HepG2 (cell line): ENCODE data around the gene GALK2. TPM values are rescaled to one million over a fixed set of nuclear protein-coding genes. Genes with fewer than 3 reads are reported as not detected.

ENCODE experiments used
- CHD2 ChIP-seq: IDR thresholded peaks from 2 replicates; pipeline ENCODE4 v1.6.1; 2011; ENCODE audit warnings: low read depth, low read length, improper control_type of control experiment
- HNRNPL ChIP-seq: fragments of 200-400 bp; formaldehyde crosslinking; IDR thresholded peaks from 2 replicates; pipeline ENCODE4 v1.6.1; 2017; ENCODE audit warnings: mild to moderate bottlenecking, low read depth, low read length
- MXI1 ChIP-seq: IDR thresholded peaks from 3 replicates; pipeline ENCODE4 v1.6.1; 2012; ENCODE audit warnings: low read depth, low read length, inconsistent platforms, borderline replicate concordance
- NFKB2 ChIP-seq: sonication (generic); formaldehyde crosslinking; IDR thresholded peaks from 2 replicates; pipeline ENCODE4 v1.4.0; 2020; ENCODE audit warnings: missing genetic modification reagents, borderline replicate concordance
- POLR2G ChIP-seq: fragments of 200-400 bp; formaldehyde crosslinking; IDR thresholded peaks from 2 replicates; pipeline ENCODE4 v1.6.1; 2018; ENCODE audit warnings: mild to moderate bottlenecking, low read depth, low read length, moderate library complexity
- SAFB2 ChIP-seq: sonication (generic); formaldehyde crosslinking; IDR thresholded peaks from 2 replicates; pipeline ENCODE4 v1.5.1; 2020; ENCODE audit warnings: missing genetic modification reagents, low read depth, mild to moderate bottlenecking, borderline replicate concordance
- SIN3A ChIP-seq: IDR thresholded peaks from 2 replicates; pipeline ENCODE4 v1.6.1; 2011; ENCODE audit warnings: low read depth, mild to moderate bottlenecking, control low read depth, low read length, borderline replicate concordance
- SRY ChIP-seq: sonication (generic); formaldehyde crosslinking; IDR thresholded peaks from 2 replicates; pipeline ENCODE4 v1.8.0; 2022; ENCODE audit warnings: mild to moderate bottlenecking, missing genetic modification reagents
- TGIF2 ChIP-seq: IDR thresholded peaks from 2 replicates; pipeline ENCODE4 v1.6.1; 2016; ENCODE audit warnings: control low read depth, missing compliant biosample characterization
- ZFP36 ChIP-seq: fragments of 150-350 bp; IDR thresholded peaks from 2 replicates; pipeline ENCODE4 v1.6.1; 2018; ENCODE audit warnings: borderline replicate concordance, low read length, low read depth; ENCODE audit not compliant: partially characterized antibody
- ZNF224 ChIP-seq: sonication (generic); formaldehyde crosslinking; IDR thresholded peaks from 2 replicates; pipeline ENCODE4 v1.5.0; 2020; ENCODE audit warnings: mild to moderate bottlenecking, missing genetic modification reagents
- ZNF225 ChIP-seq: sonication (generic); formaldehyde crosslinking; IDR thresholded peaks from 2 replicates; pipeline ENCODE4 v1.4.0; 2020; ENCODE audit warnings: mild to moderate bottlenecking, missing genetic modification reagents
- ZNF367 ChIP-seq: sonication (generic); formaldehyde crosslinking; IDR thresholded peaks from 2 replicates; pipeline ENCODE4 v1.4.0; 2020; ENCODE audit warnings: missing genetic modification reagents, borderline replicate concordance
- ZNF572 ChIP-seq: sonication (generic); formaldehyde crosslinking; IDR thresholded peaks from 2 replicates; pipeline ENCODE4 v1.5.1; 2020; ENCODE audit warnings: mild to moderate bottlenecking, missing genetic modification reagents
- ZNF782 ChIP-seq: sonication (generic); formaldehyde crosslinking; IDR thresholded peaks from 2 replicates; pipeline ENCODE4 v1.4.0; 2020; ENCODE audit warnings: missing genetic modification reagents, mild to moderate bottlenecking, borderline replicate concordance
- ZNF790 ChIP-seq: sonication (generic); formaldehyde crosslinking; IDR thresholded peaks from 2 replicates; pipeline ENCODE4 v1.8.0; 2022; ENCODE audit warnings: missing genetic modification reagents, mild to moderate bottlenecking, borderline replicate concordance
- polyA plus RNA-seq, 8 experiments: library from polyadenylated mRNA; depleted of rRNA in 3 of 8; stranded (reverse) in 7 of 8; unstranded in 1 of 8; fragments of >200 nt; fragmentation: Illumina TruSeq in 4 of 8; extraction: Trizol in 4 of 8; gene quantifications; 2 replicates each; pipeline versions ENCODE4 v1.2.1 to v1.2.3, GENCODE V29; 2011 to 2016; ENCODE audit warnings: low read depth in 4 of 8, missing spikeins in 1 of 8, mixed read lengths in 1 of 8; ENCODE audit not compliant: insufficient read depth in 1 of 8
- total RNA-seq, 5 experiments: library from RNA; depleted of rRNA; stranded (reverse); fragments of >200 nt; fragmentation: Illumina TruSeq; extraction: Trizol; gene quantifications; 2 replicates each; pipeline ENCODE4 v1.2.3, GENCODE V29; 2016; ENCODE audit warnings: low read depth in 1 of 5
- TF ChIP-seq, protein P1 (sequence below): sonication (generic); formaldehyde crosslinking; IDR thresholded peaks from 2 replicates; pipeline ENCODE4 v1.5.0; 2020; ENCODE audit warnings: mild to moderate bottlenecking, missing genetic modification reagents
- TF ChIP-seq, protein P2 (sequence below): sonication (generic); formaldehyde crosslinking; IDR thresholded peaks from 2 replicates; pipeline ENCODE4 v1.5.0; 2020; ENCODE audit warnings: missing genetic modification reagents
- TF ChIP-seq, protein P3 (sequence below): sonication (generic); formaldehyde crosslinking; IDR thresholded peaks from 2 replicates; pipeline ENCODE4 v1.8.1; 2023; ENCODE audit warnings: missing genetic modification reagents, inconsistent platforms, borderline replicate concordance
- TF ChIP-seq, protein P4 (sequence below): IDR thresholded peaks from 2 replicates; pipeline ENCODE4 v1.6.1; 2016; ENCODE audit warnings: control low read depth
- TF ChIP-seq, protein P5 (sequence below): sonication (generic); formaldehyde crosslinking; IDR thresholded peaks from 2 replicates; pipeline ENCODE4 v1.5.1; 2020; ENCODE audit warnings: missing genetic modification reagents, mild to moderate bottlenecking, borderline replicate concordance

GALK2 gene
- total and polyA plus RNA-seq, 2 of the 13 experiments (the other 11 are each of a cell fraction or from before 2014, with no cell fraction given), result 17.6 to 32.8 TPM

DNA sequence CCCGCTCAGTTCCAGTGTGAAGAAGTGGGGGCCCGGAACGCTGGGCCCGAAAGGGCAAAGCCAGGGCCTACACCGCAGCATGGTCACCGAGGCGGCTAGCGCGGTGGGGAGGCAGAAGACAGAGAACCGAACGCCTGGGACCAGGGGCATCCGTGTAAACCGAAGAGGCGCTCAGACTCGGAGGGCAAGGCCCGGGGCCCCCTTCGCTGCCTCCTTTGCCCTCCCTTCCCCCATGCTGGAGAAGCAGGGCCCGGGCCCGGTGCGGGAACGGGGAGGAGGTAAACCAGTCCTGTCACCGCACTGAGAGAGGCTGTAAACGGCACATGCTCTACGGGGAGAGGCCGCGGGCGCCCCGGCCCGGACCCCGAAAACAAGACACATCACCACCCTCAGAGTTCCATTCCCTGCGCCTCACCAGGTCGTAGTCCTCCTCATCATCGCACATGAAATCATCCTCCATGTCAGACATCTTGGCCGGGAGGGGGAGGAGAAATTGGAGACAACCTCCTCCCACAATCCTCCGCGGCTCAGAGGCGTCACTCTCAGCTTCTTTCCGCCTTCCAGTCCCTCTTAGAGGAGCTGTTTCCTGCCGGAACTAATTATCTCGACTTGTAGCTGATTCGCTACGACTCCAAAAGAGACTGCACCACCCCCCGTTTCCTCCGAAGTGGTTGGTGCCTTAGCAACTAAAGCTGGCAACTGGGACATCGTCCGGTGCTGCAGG is 14.8 kb upstream of the GALK2 start, which contains the start of gene COPS2 (continued):
- TF ChIP-seq SIN3A, result peak; percentile 78; the same call in 1 of the 2 replicates
- 0 out of 2 replicates have a peak, but pooled peaks have one; percentile 33 for TF ChIP-seq ZNF225 (CRISPR knock-in tag)
- TF ChIP-seq ZFP36, result peak; percentile 29
- TF ChIP-seq ZNF782 (CRISPR knock-in tag), result 0 out of 2 replicates have a peak, but pooled peaks have one; percentile 5
- TF ChIP-seq ZNF367 (CRISPR knock-in tag), result 0 out of 2 replicates have a peak, but pooled peaks have one; percentile 83
- TF ChIP-seq POLR2G, result peak; percentile 87
- TF ChIP-seq NFKB2 (CRISPR knock-in tag), result peak; percentile 59; the same call in 1 of the 2 replicates
- no peak; the same call in 1 of the 2 replicates for TF ChIP-seq SRY
- TF ChIP-seq, protein P1, sequence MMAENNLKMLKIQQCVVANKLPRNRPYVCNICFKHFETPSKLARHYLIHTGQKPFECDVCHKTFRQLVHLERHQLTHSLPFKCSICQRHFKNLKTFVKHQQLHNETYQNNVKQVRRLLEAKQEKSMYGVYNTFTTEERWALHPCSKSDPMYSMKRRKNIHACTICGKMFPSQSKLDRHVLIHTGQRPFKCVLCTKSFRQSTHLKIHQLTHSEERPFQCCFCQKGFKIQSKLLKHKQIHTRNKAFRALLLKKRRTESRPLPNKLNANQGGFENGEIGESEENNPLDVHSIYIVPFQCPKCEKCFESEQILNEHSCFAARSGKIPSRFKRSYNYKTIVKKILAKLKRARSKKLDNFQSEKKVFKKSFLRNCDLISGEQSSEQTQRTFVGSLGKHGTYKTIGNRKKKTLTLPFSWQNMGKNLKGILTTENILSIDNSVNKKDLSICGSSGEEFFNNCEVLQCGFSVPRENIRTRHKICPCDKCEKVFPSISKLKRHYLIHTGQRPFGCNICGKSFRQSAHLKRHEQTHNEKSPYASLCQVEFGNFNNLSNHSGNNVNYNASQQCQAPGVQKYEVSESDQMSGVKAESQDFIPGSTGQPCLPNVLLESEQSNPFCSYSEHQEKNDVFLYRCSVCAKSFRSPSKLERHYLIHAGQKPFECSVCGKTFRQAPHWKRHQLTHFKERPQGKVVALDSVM (CRISPR knock-in tag), result peak; percentile 23
- peak; percentile 49; the same call in 1 of the 2 replicates for TF ChIP-seq SAFB2 (CRISPR knock-in tag)
- peak; percentile 91; the same call in 2 of the 3 replicates for TF ChIP-seq MXI1
- TF ChIP-seq, protein P2, sequence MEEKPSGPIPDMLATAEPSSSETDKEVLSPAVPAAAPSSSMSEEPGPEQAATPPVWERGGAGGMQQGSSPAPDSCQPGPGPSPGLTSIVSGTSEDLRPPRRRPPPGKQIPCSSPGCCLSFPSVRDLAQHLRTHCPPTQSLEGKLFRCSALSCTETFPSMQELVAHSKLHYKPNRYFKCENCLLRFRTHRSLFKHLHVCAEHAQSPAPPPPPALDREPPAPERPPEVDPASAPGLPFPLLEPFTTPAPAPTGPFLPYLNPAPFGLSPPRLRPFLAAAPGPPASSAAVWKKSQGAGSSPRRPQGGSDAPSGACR (CRISPR knock-in tag), result peak; percentile 59; the same call in 1 of the 2 replicates
- TF ChIP-seq ZNF790, result peak; percentile 77; the same call in 1 of the 2 replicates
- TF ChIP-seq, protein P3, sequence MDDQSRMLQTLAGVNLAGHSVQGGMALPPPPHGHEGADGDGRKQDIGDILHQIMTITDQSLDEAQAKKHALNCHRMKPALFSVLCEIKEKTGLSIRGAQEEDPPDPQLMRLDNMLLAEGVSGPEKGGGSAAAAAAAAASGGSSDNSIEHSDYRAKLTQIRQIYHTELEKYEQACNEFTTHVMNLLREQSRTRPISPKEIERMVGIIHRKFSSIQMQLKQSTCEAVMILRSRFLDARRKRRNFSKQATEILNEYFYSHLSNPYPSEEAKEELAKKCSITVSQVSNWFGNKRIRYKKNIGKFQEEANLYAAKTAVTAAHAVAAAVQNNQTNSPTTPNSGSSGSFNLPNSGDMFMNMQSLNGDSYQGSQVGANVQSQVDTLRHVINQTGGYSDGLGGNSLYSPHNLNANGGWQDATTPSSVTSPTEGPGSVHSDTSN (CRISPR knock-in tag), result no peak
- 0 out of 2 replicates have a peak, but pooled peaks have one; percentile 27 for TF ChIP-seq HNRNPL
- TF ChIP-seq, protein P4, sequence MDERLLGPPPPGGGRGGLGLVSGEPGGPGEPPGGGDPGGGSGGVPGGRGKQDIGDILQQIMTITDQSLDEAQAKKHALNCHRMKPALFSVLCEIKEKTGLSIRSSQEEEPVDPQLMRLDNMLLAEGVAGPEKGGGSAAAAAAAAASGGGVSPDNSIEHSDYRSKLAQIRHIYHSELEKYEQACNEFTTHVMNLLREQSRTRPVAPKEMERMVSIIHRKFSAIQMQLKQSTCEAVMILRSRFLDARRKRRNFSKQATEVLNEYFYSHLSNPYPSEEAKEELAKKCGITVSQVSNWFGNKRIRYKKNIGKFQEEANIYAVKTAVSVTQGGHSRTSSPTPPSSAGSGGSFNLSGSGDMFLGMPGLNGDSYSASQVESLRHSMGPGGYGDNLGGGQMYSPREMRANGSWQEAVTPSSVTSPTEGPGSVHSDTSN (CRISPR knock-in tag), result peak; percentile 36; the same call in 1 of the 2 replicates
- TF ChIP-seq, protein P5, sequence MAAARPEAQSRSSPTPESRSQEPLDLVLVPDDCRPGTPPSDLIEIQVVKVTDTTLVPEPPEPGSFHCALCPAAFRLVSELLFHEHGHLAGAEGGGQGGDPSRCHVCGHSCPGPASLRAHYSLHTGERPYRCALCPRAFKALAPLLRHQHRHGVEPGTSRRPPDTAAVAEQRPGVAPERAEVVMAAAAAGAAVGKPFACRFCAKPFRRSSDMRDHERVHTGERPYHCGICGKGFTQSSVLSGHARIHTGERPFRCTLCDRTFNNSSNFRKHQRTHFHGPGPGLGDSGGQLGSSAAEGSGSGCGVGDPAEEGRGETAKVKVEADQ (CRISPR knock-in tag), result peak; percentile 20; the same call in 1 of the 2 replicates
- 0 out of 2 replicates have a peak, but pooled peaks have one; percentile 51 for TF ChIP-seq TGIF2 (CRISPR knock-in tag)
- TF ChIP-seq ZNF572 (CRISPR knock-in tag), result 0 out of 2 replicates have a peak, but pooled peaks have one; percentile 7
- TF ChIP-seq ZNF224, result peak; percentile 54; the same call in 1 of the 2 replicates
- peak; percentile 47; the same call in 1 of the 2 replicates for TF ChIP-seq CHD2
